ENCODE results near the gene IRX3.

The IRX3 gene

GRCh38 chr16:54286366-54287130 is at the start of gene IRX3:
Gene IRX3 (minus strand): TSS chr16:54286787. CDS start chr16:54286050, 737 bp downstream.
- no peak for DNase-seq

DNA sequence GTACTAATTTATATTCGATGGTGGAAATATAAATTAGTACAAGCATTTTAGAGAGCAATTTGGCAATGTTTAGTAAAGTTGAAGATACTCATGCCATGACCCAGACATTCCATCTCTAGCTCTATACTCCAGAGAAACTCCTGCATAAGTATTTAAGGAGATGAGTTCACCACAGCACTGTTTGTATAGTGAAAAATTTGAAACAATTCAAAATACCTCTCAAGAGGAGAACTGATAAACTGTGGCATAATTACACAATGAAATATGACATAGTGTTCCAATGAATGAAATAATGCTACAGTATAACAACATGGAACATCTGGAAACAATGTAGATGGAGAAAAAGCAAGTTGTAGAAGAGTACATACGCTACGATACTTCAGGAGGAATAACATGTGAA is 48.6 kb upstream of the IRX3 start:
- no peak for DNase-seq

- no peak for DNase-seq
Measured at GRCh38 chr16:54334208-54334607, 47.6 kb upstream of the IRX3 start.

DNA sequence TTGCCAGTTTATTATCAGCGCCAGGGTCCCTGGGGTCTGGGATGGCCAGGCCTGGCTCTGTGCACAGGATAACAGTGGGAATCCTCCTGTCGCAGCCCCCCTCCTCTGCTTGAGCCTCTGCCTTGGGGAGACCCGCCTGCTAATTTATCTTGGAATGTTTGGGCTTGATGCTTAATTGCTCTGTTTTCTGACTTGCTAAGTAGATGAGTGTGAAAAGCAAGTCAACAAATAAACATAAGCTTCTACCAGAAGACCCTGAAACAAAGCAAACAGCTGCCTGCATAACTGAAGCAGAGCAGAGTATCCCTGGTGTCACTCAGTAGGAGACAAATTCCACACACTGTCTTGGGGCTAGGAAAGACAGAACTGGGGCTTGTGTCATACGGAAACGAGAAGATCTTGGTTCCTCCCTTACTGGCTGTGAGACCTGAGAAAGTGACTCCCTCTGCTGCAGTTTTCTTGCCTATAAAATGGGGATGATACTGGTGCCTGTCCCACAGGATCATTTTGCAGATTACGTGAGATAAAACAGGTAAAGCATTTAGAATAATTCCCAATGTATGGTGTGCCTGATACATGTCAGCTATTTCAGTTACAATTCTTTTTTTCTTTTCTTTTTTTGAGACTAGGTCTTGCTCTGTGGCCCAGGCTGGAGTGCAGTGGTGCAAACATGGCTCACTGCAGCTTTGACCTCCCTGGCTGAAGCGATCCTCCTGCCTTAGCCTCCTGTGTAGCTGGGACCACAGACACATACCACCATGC is 44.8 kb upstream of the IRX3 start:
- no peak for DNase-seq

DNA sequence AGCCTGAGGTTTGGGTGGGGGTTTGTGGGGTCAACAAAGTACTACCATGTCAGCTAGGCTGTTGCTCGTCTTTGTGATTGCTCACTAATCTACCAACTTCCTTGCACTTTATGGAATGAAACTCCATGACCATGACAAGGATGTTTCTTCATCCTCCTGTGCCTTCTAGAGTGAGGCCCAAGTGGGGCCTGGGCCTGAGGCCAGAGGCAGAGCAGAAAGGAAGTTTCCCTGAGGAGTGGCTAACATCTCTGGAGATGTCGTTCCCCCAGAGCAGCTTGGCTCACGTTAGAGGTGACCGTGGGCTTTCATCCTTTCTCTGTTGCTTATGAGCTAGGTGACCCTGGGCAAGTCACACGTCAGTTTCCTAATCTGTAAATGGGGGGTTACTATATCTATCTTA is 41.0 kb upstream of the IRX3 start:
- no peak for DNase-seq

DNA sequence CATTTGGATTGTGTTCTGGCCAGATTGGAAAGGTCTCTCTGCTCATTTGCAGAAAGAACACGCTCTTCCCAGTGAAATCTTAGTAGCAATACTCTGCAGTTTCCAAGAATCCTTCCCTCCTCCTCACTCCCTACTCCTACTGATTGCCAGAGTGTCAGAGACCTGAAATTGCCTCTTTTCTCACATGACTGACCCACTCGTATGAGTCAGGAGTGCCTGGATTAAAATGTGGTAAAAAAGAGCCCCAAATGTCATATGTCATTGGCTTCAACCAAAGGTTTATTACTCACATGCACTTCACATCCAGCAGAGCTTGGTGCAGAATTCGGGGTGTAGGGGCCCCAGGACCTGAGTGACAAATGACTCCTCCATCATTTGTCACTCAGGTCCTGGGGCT is 39.7 kb upstream of the IRX3 start:
- DNase-seq: no peak

DNA sequence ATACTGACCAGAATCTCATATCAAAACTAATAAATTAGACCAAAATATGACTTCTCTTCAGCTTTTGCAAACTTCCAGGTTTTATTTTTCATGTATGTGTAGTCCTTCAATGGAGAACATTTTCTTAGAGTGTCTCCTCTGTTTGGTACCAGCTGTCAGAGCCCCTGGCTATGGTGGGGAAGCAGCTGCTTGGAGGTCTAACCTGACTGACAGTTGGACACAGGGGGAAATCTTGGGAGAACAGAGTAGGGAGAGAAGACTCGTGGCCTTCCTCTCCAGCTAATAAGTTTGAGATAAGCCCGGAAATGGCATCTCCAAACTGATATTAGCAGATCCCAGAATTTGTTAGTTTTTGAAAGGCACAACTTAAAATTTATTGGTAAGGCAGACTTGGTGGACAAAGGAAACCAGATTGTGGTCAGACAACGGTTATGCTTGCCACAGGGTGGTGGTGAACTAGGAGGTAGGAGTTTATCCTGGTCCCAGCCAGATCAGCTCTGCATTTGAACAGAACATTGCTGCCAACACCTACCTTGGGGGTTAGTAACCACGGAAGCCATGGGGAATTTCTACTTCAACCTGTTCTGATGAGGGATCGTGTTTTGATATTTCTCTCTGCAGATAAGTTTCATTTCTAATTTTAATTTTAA is 39.2 kb upstream of the IRX3 start:
- no peak for DNase-seq

DNA sequence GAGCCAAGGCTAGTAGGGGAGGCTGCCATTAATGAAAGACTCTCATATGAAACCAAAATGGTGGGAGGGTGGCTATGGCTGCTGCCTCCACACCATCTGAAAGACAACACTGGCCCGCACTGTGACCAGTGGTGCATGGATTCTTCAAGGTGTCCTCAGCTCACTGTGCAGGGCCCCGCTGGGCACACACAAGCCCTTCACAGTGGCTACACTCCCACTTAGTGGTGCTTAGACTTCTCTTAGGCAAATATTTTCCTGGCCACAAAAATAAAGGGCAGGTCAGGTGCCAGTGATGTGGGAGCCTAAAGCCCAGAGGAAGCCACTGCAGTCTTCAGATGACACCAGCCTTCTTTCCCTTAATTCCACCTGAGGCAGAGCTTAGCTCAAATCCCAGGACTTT is 38.1 kb upstream of the IRX3 start:
- no peak for DNase-seq

DNA sequence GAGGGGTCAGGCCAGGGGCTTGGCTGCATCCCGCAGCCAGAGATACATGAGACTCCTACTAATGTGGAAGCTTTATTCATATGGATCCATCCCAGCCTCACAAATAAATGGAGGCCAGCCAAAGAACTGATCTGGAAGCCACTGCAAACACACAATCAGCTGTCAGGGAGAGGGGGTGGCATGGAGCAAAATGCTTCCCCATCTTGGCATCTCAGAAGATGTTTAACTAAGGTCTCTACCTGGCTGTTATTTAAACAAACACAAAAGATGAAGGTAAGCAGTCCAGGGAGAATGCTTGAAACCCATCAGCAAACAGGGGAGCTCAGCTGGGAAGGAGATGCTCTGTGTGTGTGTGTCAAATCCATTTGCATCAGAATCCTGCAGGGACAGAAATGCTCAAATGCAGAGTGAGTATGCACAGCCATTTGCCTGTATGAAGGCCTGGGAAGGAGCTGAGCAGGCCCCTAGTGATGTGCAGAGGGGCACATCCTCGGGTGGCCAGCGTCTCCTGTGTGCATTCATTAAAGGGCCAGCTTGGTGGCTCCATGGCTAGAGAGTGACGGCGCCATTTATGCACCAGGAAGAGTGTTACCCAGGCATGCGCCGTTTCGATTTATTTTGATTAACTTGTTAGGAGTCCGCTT is 34.2 kb upstream of the IRX3 start:
- no peak for DNase-seq

DNA sequence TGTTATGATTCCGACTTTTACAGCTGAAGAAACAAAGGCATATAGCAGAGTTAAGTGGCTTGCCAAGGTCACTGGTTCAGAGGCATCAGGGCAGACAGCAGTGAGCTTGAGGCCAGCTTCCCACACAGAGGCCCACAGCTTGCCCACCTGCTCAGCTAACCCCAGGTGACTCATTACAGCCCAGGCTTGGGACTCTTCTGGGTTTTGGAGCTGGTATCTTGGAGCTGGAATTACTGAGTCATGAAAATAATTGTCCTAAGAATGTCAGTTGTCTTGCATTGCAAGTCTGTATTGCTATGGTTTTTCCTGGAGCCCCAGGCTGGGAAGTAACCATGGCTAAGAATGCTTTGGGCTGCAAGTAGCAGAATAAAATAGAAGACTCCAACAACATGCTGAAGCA is 32.4 kb upstream of the IRX3 start:
- DNase-seq: no peak

- no peak for DNase-seq
Measured at GRCh38 chr16:54317101-54317611, 30.6 kb upstream of the IRX3 start.

DNA sequence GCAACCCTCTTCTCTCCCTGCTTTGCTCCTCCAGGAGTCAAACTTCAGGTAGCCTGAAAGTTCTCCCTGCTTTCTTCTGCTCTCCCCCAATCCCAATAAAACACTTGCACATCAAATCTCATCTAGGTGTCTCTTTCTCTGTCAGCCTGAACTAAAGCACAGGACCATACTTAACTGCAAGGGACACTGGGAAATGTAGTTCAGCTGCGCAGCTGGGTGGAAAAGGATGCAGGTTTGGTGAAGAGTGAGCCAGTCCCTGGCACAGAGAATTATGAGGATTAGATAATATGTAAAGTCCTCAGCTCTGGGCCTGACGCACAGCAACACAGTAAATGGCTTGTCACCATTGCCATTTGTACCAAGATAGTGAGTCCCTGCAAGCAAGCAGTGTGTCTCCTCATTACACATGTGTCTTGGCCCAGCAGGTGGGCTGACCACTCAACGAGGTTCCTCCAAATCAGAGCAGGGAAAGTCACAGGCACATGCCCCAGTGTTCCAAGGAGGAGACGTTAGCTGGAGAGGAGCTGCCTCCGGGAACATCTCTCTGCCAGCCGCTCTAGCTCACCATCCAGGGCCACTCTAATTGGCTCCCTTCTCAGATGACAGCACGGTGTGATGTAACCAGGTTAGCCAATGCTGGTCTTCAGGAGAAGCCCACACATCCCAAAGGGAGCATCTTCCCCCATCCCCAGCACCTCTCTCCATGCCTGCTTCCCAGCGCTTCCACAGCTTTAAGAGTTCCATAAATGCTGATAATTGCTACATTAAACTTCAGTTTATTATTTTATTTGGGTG is 29.7 kb upstream of the IRX3 start:
- no peak for DNase-seq

GRCh38 chr16:54313789-54314188 is 27.2 kb upstream of the IRX3 start:
- DNase-seq: no peak

GRCh38 chr16:54312502-54312991 is 26.0 kb upstream of the IRX3 start:
- no peak for DNase-seq

DNA sequence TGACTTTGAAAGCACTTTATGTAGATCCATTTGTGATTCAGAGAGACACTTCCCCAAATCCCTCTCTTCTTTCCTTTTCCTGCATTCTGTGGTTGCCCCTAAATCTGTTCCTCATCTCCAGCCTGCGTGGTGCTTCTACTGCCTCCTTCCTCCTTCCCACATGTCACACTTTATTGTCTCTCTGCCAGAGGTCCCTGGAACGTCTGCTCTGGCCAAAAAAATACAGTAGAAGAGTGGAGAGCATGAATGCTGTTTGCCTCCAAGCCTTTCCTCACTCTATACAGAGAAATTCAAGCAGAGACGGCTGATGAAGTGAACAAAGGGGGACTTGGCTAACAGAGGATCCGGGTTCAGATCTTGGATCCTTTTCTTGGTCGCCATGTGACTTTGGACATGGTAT is 22.8 kb upstream of the IRX3 start:
- no peak for DNase-seq

DNA sequence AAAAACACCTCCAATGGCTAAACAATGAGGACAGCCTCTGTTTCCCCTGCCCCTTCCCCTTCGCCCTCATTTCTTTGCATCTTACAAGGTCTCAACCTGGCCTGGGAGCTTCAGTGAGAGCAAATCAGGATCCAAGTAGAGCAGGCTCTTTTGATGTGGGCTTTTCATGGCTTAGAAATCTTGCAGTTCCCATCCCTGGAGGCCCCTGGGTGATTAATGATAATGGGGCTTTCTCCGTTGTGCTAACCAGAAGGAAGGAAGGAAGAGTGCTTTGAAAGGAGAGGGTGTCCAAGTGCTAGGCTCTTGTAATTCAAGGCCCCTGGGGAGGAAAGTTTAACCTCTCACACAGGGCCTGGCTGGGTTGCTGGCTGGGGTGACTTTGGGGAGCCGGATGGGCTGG is 18.5 kb upstream of the IRX3 start:
- no peak for DNase-seq

GRCh38 chr16:54303613-54304012 is 17.0 kb upstream of the IRX3 start:
- DNase-seq: no peak

GRCh38 chr16:54297154-54297553 is 10.6 kb upstream of the IRX3 start:
- DNase-seq: no peak

GRCh38 chr16:54296543-54296942 is 10.0 kb upstream of the IRX3 start:
- no peak for DNase-seq

- no peak for DNase-seq
Measured at GRCh38 chr16:54291656-54292487, 5.3 kb upstream of the IRX3 start.

All from activated CD4-positive, alpha-beta T cell treated with anti-CD3 and anti-CD28 coated beads for 4 hours (primary cell).